Measurements from ENCODE around the gene THBS3.

The THBS3 gene

GRCh38 chr1:155187456-155187891, 20.2 kb downstream of the THBS3 start:
- DNase-seq (ENCODE audit: low spot score): no peak

DNA sequence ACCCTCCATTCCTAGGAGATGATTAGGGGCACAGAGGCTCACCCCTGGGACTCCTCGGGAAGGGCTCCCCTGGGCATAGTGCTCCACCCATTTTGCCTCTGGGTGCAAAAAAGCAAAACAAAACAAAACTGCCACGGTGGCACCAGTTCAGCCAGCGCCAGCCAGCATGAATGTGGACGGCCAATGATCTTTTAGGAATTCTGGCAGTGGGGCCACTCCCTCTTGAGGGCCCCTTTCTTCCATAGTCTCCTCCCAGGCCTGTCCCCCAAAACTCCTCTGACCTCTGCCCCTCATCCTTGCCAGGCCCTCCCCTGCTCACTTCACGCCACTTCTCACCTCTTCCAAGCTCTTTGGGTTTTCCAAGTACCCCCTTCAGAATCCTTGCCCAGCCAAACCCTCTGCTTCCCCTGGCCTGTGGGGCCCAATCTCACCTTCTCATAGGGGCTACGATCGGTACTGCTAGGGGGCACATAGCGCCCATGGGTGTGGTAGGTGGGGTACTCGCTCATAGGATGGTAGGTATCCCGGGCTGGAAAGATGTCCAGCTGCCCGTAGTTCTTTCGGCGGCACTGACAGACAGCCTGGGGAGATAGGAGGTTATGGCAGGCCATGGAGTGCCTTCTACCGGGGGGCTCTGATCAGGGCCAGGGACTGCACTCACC, 20.8 kb downstream of the THBS3 start:
- DNase-seq (ENCODE audit: low spot score): no peak

DNA sequence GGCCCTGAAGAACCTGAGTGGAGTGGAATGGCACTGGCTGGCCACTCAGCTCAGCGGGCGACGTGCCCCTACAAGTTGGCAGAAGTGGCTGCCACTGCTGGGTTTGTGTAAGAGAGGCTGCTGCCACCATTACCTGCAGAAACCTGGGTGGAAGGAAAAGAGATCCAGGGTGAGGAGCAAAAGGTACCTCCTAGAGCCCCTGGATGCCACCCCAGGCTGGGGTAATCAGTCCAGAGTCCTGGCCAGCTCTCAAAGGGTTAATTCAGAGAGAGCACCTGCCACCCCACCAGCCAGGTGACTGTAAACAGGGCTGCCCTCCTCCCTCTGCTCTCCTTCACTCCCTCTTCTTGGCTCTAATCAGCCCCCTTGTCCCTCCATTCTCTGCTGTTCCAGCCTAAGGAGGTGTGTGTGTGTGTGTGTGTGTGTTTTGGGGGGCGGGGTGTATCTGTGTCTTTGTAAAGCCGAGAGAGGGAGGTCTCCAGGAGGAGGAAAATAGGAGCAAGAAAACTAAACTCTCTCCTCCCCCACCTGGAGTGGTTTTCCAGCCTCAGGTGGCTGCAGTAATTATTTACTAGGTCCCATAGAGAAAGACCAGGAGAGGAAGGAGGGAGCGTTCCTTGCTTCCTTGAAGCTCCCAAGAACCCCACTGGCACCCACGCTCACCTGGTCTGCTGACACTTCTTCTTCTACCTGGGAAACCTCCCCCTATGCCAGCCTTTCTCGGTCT, 21.5 kb downstream of the THBS3 start:
- no peak for DNase-seq (ENCODE audit: low spot score)

GRCh38 chr1:155185783-155186066, 22.0 kb downstream of the THBS3 start:
- no peak for DNase-seq (ENCODE audit: low spot score)

- DNase-seq (ENCODE audit: low spot score): no peak
These were observed 22.6 kb downstream of the THBS3 start for GRCh38 chr1:155184835-155185782.

DNA sequence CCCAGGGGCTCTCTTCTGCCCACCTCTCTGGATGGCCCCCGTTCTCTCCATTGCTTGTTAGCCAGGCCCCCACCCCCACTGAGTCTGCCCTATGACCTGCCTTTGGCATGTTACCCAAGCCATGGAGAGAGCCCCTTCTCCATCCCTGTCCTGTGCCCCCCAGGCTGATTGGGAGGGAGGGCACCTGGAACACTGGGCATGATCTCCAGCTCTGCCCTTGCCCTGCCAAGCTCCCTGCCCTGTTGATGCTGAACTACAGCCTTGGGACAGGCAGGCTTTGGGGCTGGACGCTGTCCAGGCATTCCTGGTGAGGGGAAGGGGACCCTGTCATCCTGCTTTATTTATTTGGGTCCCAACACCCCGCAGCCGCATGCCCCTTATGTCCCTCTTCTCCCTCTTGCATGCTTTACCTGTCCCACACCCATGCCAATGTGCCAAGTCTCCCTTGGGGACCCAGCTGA, 23.3 kb downstream of the THBS3 start:
- DNase-seq (ENCODE audit: low spot score): no peak

DNA sequence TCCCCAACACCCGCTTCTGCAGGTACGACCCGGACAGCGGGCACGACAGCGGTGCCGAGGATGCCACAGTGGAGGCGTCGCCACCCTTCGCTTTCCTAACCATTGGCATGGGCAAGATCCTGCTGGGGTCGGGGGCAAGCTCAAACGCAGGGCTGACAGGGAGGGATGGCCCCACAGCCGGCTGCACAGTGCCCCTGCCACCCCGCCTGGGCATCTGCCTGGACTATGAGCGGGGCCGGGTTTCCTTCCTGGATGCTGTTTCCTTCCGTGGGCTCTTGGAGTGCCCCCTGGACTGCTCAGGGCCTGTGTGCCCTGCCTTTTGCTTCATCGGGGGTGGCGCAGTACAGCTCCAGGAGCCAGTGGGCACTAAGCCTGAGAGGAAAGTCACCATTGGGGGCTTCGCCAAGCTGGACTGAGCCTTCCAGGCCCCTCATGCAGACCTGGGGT, 23.9 kb downstream of the THBS3 start:
- DNase-seq (ENCODE audit: low spot score): no peak

DNA sequence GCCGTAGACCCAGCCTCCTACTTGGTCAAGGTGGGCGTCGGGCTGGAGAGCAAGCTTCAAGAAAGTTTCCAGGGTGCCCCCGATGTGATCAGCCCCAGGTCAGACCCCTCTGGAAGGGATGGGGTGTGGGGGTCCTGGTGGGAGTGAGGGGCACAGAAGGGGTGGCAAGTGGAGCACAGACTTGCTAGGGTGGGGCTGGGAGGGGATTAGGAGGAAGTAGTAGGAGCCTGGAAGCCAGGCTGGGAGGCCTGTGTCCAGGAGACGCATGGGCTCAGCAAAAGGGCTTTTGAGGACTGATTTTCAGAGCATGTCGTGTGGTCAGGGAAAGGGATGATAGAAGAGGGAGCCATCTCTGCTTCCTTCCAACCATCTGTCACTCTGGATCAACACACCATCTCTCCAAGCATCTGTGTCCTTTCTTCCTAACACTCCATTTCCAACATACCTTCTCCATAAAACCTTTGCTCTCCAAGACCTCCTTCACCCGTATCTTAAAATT, 25.6 kb downstream of the THBS3 start:
- no peak for DNase-seq (ENCODE audit: low spot score)

DNA sequence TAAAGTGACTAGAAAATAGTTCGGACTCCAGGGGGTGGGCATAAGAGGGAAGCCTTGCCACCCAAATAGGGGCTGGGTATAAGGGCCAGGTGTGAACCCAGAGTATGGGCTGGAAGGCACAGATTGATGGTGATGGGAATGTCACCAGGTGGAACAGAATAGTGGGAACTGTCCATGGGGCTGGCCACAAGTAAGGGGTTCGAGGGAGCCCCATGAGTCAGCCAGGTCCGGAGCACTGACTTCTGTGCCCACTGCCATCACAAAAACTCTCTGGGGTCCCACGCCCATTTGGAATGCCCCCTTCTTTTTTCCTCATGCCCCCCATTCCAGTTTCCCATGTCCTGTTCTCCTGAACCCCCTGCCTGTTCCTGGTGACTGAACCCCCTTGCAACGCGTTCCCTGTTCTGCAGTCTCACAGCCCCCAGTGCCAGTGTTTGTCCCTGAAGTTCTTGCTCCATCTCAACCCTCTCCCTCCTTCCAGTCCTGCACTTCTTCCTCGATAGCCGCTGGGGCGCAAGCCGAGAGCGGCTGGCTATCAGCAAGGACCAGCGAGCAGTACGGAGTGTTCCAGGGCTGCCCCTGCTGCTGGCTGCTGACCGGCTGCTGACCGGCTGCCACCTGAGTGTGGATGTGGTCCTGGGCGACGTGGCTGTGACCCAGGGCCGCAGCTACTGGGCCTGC, 26.2 kb downstream of the THBS3 start:
- no peak for DNase-seq (ENCODE audit: low spot score)

DNA sequence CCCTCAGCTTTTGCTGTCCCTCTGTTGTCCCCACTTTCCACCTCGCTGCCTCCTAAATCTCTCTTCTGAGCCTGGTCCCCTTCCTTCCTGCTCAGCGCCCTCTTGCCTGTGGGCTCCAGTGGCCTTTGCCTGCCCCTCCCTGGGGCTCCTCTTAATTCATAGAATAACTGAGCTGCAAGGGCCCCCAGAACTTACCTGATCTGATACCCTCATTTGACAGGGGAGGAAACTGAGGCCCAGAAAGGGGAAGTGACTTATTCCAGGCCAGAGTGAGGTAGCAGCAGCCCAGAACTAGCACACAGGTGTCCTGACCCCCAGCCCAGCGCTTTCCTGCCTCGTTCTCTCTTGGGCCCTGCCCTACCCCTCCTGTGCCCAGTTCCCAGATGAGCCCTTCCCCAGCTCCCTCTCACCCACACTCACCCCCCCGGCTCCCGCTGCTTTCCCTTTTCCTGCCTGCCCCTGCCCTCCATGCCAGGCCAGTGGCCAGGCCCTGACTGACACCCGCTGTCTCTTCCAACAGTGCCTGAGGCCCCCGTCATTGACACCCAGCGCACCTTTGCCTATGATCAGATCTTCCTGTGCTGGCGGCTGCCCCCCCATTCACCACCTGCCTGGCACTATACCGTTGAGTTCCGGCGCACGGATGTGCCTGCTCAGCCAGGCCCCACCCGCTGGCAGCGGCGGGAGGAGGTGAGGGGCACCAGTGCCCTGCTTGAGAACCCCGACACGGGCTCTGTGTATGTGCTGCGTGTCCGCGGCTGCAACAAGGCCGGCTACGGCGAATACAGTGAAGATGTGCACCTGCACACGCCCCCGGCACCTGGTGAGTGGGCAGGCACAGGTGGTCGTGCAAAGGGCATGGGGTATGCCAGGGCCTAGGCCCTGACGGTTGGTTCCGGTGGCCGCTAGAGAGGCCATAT, 28.3 kb downstream of the THBS3 start:
- no peak for DNase-seq (ENCODE audit: low spot score)

DNA sequence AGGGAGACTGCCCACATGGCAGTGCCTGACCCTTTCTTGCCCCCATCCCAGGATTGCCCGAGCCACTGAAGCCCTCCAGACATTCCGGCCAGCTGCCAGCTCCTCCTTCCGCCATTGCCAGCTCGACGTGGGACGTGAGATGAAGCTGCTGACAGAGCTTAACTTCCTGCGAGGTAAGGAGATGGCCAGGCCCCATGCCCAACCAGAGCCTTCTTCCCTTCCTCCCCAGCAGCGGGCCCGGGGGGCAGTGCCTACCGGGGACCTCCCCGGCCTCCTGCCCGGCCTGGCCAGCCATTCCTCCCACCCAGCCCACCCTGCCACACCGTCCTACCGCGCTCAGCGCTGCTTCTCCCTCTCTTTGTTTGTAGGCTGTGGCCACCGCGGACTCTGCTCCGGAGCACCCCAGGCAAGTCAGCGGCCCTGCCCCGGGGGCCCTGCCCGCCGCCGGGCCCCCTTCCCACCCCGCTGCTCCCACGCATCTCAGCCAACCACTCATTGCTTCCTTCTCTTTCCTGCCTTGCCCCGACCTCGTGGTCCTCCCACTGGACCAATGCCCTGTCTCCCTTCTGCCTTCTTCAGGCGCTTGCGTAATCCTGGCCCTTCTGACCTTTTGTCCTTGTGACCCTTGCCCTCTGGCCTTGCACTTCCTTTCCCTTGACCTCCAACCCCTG, 29.1 kb downstream of the THBS3 start:
- DNase-seq (ENCODE audit: low spot score): no peak

- DNase-seq (ENCODE audit: low spot score): no peak
These were observed 29.8 kb downstream of the THBS3 start for GRCh38 chr1:155177918-155178281.

DNA sequence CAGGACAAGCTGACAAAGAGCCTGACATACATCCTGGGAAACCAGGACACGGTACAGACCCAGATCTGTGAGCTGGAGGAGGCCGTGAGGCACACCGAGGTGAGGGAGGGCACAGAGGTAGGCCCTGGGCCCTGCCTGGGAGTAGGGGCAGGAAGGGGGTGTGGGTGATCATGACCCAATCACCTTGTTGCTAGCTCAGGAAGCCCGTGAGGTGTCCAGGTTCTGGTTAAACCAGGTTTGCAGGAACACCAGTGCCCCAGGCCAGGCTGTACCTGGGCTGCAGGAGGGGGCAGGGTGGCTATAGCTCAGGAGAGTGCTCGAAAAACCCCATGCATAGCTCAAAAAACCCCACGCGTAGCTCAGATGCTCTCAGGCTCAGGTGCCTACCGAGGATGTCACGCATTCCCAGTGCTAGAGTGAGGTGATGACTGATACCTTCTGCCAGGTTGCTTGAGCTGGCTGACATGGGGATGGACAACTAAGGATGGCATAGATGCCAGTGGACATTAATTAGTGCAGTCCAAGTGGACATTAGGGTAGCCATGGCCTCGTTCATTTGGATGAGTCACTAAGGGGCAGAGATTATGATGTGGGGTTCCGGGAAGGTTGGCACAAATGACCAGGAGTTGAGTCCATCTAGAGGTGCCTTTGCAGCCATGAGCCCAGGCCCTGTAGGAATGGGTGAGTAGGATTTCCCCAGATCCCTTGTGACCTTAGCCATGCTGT, 30.3 kb downstream of the THBS3 start:
- DNase-seq (ENCODE audit: low spot score): no peak

- DNase-seq (ENCODE audit: low spot score): peak; percentile 89
These were observed 31.1 kb downstream of the THBS3 start for GRCh38 chr1:155176544-155177071.

DNA sequence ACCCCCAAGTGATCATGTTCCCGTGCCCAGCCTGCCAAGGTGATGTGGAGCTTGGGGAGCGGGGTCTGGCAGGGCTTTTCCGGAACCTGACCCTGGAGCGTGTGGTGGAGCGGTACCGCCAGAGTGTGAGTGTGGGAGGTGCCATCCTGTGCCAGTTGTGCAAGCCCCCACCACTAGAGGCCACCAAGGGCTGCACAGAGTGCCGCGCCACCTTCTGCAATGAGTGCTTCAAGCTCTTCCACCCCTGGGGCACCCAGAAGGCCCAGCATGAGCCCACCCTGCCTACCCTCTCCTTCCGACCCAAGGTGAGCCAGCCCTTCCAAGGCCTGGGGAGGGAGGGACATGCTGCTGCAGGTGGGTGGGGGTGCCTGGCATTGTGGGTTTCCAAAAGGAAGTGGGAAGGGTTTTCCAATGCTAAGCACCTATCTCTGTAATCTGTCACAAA, 31.7 kb downstream of the THBS3 start:
- DNase-seq (ENCODE audit: low spot score): no peak

DNA sequence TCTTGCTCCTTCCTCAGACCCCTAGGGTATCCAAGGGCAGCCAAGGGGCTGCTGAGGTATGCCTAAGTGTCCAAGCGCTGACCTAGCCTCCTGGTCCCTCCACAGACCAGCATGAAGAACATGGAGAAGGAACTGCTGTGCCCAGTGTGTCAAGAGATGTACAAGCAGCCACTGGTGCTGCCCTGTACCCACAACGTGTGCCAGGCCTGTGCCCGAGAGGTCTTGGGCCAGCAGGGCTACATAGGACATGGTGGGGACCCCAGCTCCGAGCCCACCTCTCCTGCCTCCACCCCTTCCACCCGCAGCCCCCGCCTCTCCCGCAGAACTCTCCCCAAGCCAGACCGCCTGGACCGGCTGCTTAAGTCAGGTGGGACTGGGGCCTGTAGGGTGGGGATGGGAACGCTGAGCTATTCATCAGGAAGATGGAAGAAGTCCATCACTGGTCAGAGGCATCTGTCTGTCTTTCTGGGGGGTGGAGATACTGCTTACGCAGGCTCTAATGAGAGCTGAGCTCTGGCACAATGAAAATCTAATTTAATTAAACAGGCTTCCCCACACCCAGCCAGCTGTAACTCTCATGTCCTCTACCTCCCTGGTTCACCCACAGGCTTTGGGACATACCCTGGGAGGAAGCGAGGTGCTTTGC, 32.3 kb downstream of the THBS3 start:
- DNase-seq (ENCODE audit: low spot score): no peak

- DNase-seq (ENCODE audit: low spot score): no peak
These were observed 33.1 kb downstream of the THBS3 start for GRCh38 chr1:155174324-155175280.
